GM23338 (cell line): ENCODE measurements around the gene ATXN1L. TPM values are rescaled to one million over a fixed set of nuclear protein-coding genes. Genes with fewer than 3 reads are reported as not detected.

Source experiments
- ATAC-seq: fragments of 200-7000 bp; cut with Tn5 transposase; 3 replicates; pipeline ENCODE4 v1.9.1; 2020
- DNase-seq: peaks from one replicate; pipeline ENCODE4 v3.0.0-alpha.2; 2015; ENCODE audit warnings: low spot score
- H2AFZ ChIP-seq: fragments of 200-600 bp; sonication (generic); 2 replicates; pipeline ENCODE4 v1.8.0; 2016; ENCODE audit warnings: antibody characterized with exemption, mild to moderate bottlenecking, moderate library complexity
- H3F3A ChIP-seq: fragments of 200-600 bp; sonication (generic); replicated peaks from 2 replicates; pipeline ENCODE4 v1.8.0; 2017; ENCODE audit warnings: antibody characterized with exemption, mixed run types, low read depth
- H3K27ac ChIP-seq: fragments of 200-600 bp; sonication (generic); 2 replicates; pipeline ENCODE4 v1.6.1; 2016; ENCODE audit warnings: low read depth
- H3K27me3 ChIP-seq: fragments of 200-600 bp; sonication (generic); 2 replicates; pipeline ENCODE4 v1.8.0; 2016; ENCODE audit warnings: mild to moderate bottlenecking, mixed run types, moderate library complexity; ENCODE audit not compliant: insufficient read depth
- H3K36me3 ChIP-seq: fragments of 200-600 bp; sonication (generic); 2 replicates; pipeline ENCODE4 v1.8.0; 2016; ENCODE audit warnings: mild to moderate bottlenecking; ENCODE audit not compliant: insufficient read depth
- H3K4me1 ChIP-seq: fragments of 200-600 bp; sonication (generic); 2 replicates; pipeline ENCODE4 v1.8.0; 2016; ENCODE audit warnings: mild to moderate bottlenecking, moderate library complexity; ENCODE audit not compliant: insufficient read depth
- H3K4me2 ChIP-seq: fragments of 200-600 bp; sonication (generic); 2 replicates; pipeline ENCODE4 v1.7.1; 2017; ENCODE audit warnings: mixed run types
- H3K4me3 ChIP-seq: fragments of 200-600 bp; sonication (generic); 2 replicates; pipeline ENCODE4 v1.6.1; 2016; ENCODE audit warnings: mixed run types
- H3K79me2 ChIP-seq: fragments of 200-600 bp; sonication (generic); replicated peaks from 2 replicates; pipeline ENCODE4 v1.8.0; 2017; ENCODE audit warnings: mild to moderate bottlenecking; ENCODE audit not compliant: insufficient read depth
- H3K9me2 ChIP-seq: fragments of 200-600 bp; sonication (generic); 2 replicates; pipeline ENCODE4 v1.8.0; 2017; ENCODE audit not compliant: insufficient read depth
- H4K20me1 ChIP-seq: fragments of 200-600 bp; sonication (generic); replicated peaks from 2 replicates; pipeline ENCODE4 v1.8.0; 2017; ENCODE audit warnings: mild to moderate bottlenecking; ENCODE audit not compliant: insufficient read depth
- H3K27ac Mint-ChIP-seq: 2 replicates; pipeline ENCODE4 v1.8.0; 2020; ENCODE audit warnings: inconsistent platforms, mild to moderate bottlenecking, moderate library complexity, mixed read lengths
- H3K27me3 Mint-ChIP-seq: 3 replicates; pipeline ENCODE4 v1.8.0; 2022; ENCODE audit warnings: low read depth, mild to moderate bottlenecking, moderate library complexity, mixed read lengths, inconsistent platforms; ENCODE audit not compliant: insufficient read depth, poor library complexity
- H3K36me3 Mint-ChIP-seq: 3 replicates; pipeline ENCODE4 v1.8.0; 2021; ENCODE audit warnings: low read depth, mild to moderate bottlenecking, inconsistent platforms, moderate library complexity, mixed read lengths
- H3K4me1 Mint-ChIP-seq: 3 replicates; pipeline ENCODE4 v1.8.0; 2020; ENCODE audit warnings: mild to moderate bottlenecking, inconsistent platforms, mixed read lengths
- H3K4me3 Mint-ChIP-seq: 3 replicates; pipeline ENCODE4 v1.8.0; 2021; ENCODE audit warnings: moderate library complexity, mild to moderate bottlenecking, inconsistent platforms, mixed read lengths
- H3K9me3 Mint-ChIP-seq: 3 replicates; pipeline ENCODE4 v1.8.0; 2020; ENCODE audit warnings: moderate library complexity, mild to moderate bottlenecking, inconsistent platforms, mixed read lengths
- ETS1 ChIP-seq: IDR thresholded peaks from 2 replicates; pipeline ENCODE4 v1.6.1; 2016; ENCODE audit warnings: antibody characterized with exemption
- POLR2AphosphoS5 ChIP-seq: IDR thresholded peaks from 2 replicates; pipeline ENCODE4 v1.6.1; 2016; ENCODE audit warnings: antibody characterized with exemption, low read depth
- REST ChIP-seq: IDR thresholded peaks from one replicate; pipeline ENCODE4 v1.6.1; 2018; ENCODE audit warnings: antibody characterized with exemption; ENCODE audit not compliant: unreplicated experiment
- STAT1 ChIP-seq: IDR thresholded peaks from one replicate; pipeline ENCODE4 v1.6.1; 2016; ENCODE audit warnings: antibody characterized with exemption; ENCODE audit not compliant: unreplicated experiment
- ZNF462 ChIP-seq: fragments of 250-450 bp; sonication (Bioruptor Pico); IDR thresholded peaks from 2 replicates; pipeline ENCODE4 v1.5.0; 2020; ENCODE audit warnings: mild to moderate bottlenecking, moderate library complexity
- polyA plus RNA-seq: library from polyadenylated mRNA; unstranded; fragments of >200 nt; fragmentation: Nextera tagmentation; extraction: Ambion mirVana; gene quantifications from 2 replicates; pipeline ENCODE4 v1.2.1, GENCODE V29; 2016
- total RNA-seq: library from RNA; depleted of rRNA; stranded (reverse); fragments of >200 nt; shearing (Covaris generic); gene quantifications from 2 replicates; pipeline ENCODE4 v1.2.3, GENCODE V29; 2014

The ATXN1L gene
- total and polyA plus RNA-seq, 2 experiments from 2014 or later = 8.5 to 22.1 TPM

DNA sequence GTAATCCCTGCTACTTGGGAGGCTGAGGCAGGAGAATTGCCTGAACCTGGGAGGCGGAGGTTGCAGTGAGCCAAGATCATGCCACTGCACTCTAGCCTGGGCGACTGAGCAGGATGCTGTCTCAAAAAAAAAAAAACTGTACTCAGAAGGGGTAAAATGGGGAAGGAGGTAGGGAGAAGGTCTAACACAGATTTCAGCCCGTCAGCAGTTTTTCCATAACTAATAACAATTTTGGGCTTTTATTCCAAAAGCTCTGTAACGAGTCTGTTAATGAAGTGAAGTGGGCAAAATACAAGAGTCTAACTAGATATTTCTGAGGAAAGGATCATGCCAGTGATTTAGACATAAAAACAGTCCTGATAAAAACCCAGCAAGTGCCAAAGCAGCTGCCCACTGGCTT is 27.4 kb downstream of the ATXN1L start (continued):
- TF ChIP-seq REST (no peak), POLR2AphosphoS5 (no peak)

DNA sequence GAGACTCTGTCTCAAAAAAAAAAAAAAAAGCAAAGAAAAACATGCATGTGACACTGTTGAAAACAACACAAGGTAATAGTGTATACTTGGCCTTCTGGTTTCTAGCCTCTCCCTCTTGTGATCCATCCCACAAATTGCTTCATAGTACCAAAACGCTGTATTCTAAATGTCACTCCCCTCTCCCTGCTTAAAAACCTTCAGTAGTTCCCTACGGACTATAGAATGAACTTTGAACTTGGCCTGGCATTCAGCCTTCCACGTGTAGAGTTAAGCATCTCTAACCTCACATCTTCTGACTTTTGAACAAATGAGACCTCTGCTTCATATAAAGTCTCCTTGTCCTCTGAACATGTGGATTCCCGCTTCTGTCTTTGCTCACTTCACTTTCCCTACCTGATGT is 33.1 kb downstream of the ATXN1L start:
- no peak for ATAC-seq
- H2AFZ ChIP-seq = no peak overlapping the region
- peaks cover 27% of the 10 kb centered on the region for H3K4me1 Mint-ChIP-seq
- peaks cover 2% of the 10 kb centered on the region; the same call in 1 of the 2 replicates for H3K79me2 ChIP-seq
- H3K36me3 Mint-ChIP-seq = peaks cover 42% of the 10 kb centered on the region
- H3K4me3 ChIP-seq = no peak overlapping the region
- no peaks in the 10 kb centered on the region for H3K9me3 Mint-ChIP-seq
- H3K4me1 ChIP-seq = peaks cover 12% of the 10 kb centered on the region
- no peaks in the 10 kb centered on the region for H3K9me2 ChIP-seq
- TF ChIP-seq STAT1 = no peak
- no peak for TF ChIP-seq ETS1
- TF ChIP-seq ZNF462 (CRISPR knock-in tag) = no peak
- H3K36me3 ChIP-seq = peaks cover 25% of the 10 kb centered on the region
- H3K4me2 ChIP-seq = no peak overlapping the region
- DNase-seq = no peak
- H3K4me3 Mint-ChIP-seq = no peak overlapping the region
- H3K27ac ChIP-seq = no peak overlapping the region
- peaks cover 10% of the 10 kb centered on the region for H3F3A ChIP-seq
- H4K20me1 ChIP-seq = peaks cover 5% of the 10 kb centered on the region; the same call in 1 of the 2 replicates
- H3K27ac Mint-ChIP-seq = no peak overlapping the region
- H3K27me3 ChIP-seq = no peaks in the 10 kb centered on the region
- peaks cover 5% of the 10 kb centered on the region for H3K27me3 Mint-ChIP-seq
